ENCODE measurements around the gene ABHD15. TPM values are rescaled to one million over a fixed set of nuclear protein-coding genes. Genes with fewer than 3 reads are reported as not detected.

The ABHD15 gene
- total and polyA plus RNA-seq, 2 donors (not counting 1 experiment from before 2014, with no cell fraction given): 10.9 to 44.1 TPM

GRCh38 chr17:29526322-29526721 lies 40.5 kb downstream of the ABHD15 start:
- ATAC-seq (ENCODE audit: low read depth): no peak
- H3K79me2 ChIP-seq (ENCODE audit: control insufficient read depth, insufficient read depth, low read length): no peaks in the 10 kb centered on the region
- ChIA-PET POLR2A (no interaction called here), CTCF (interaction anchor here (1.3 to 3.3 kb wide), 3 partner anchors 9 to 42 kb away, joined by 3 to 30 read pairs (median 4); partner anchors contain the start of gene TP53I13)
- TF ChIP-seq CTCF (IDR thresholded peaks at IDR 0.05) (no peak), EZH2 (IDR thresholded peaks at IDR 0.05; ENCODE audit: borderline replicate concordance, insufficient read depth, low read depth, low read length, poor library complexity, severe bottlenecking) (no peak)
- H3K4me1 Mint-ChIP-seq: no peaks in the 10 kb centered on the region
- H3K4me1 ChIP-seq (ENCODE audit: control insufficient read depth in 2 of 2, insufficient read depth in 2 of 2, low read length in 2 of 2): no peaks in the 10 kb centered on the region
- H3K9me3 ChIP-seq (ENCODE audit: control extremely low read depth in 1 of 3, control insufficient read depth in 2 of 3, insufficient read depth in 1 of 3, low read length in 2 of 3): no peaks in the 10 kb centered on the region
- peaks cover 9 to 43% of the 10 kb centered on the region in 2 experiments for H3K36me3 ChIP-seq (replicated peaks in 1 of 2; ENCODE audit: control extremely low read depth in 1 of 2, control insufficient read depth in 1 of 2, extremely low read depth in 1 of 2, insufficient read depth in 2 of 2, low read length in 1 of 2)
- no peaks in the 10 kb centered on the region for H4K20me1 ChIP-seq (ENCODE audit: control insufficient read depth, insufficient read depth, low read length, poor library complexity, severe bottlenecking)
- no peak overlapping the region for H3K27ac ChIP-seq (ENCODE audit: low read length in 2 of 2)
- DNase-seq: no peak
- WGBS (ENCODE audit: insufficient coverage): 100% methylated on average over 1 of the region's 3 CpGs
- H3K4me3 Mint-ChIP-seq: no peak overlapping the region
- intact Hi-C loops (cut with micrococcal nuclease): no loop called here
- no peaks in the 10 kb centered on the region for H3K27me3 Mint-ChIP-seq
- no peak overlapping the region for H3K9ac ChIP-seq (ENCODE audit: low read length)
- H3K4me2 ChIP-seq (replicated peaks; ENCODE audit: low read depth, low read length, poor library complexity, severe bottlenecking): no peak overlapping the region
- H2AFZ ChIP-seq (ENCODE audit: insufficient read depth, low read depth, low read length, poor library complexity, severe bottlenecking): no peak overlapping the region
- H3K9me3 Mint-ChIP-seq (ENCODE audit: insufficient read depth): no peaks in the 10 kb centered on the region
- no peak overlapping the region for H3K4me3 ChIP-seq (ENCODE audit: control extremely low read depth in 1 of 5, extremely low read depth in 1 of 5, insufficient read depth in 1 of 5, low read depth in 2 of 5, low read length in 4 of 5)
- H3K27ac Mint-ChIP-seq: no peak overlapping the region
- no peaks in the 10 kb centered on the region for H3K27me3 ChIP-seq (replicated peaks in 1 of 4; ENCODE audit: control extremely low read depth in 1 of 4, control insufficient read depth in 3 of 4, insufficient read depth in 4 of 4, low read length in 3 of 4)

GRCh38 chr17:29524692-29525091 lies 42.1 kb downstream of the ABHD15 start:
- no peak for DNase-seq
- no peaks in the 10 kb centered on the region for H3K9me3 Mint-ChIP-seq (ENCODE audit: insufficient read depth)
- Histone ChIP-seq H3K36me3 (replicated peaks in 1 of 2; ENCODE audit: control extremely low read depth in 1 of 2, control insufficient read depth in 1 of 2, extremely low read depth in 1 of 2, insufficient read depth in 2 of 2, low read length in 1 of 2) (peaks cover 10 to 40% of the 10 kb centered on the region in 2 experiments), H3K4me2 (replicated peaks; ENCODE audit: low read depth, low read length, poor library complexity, severe bottlenecking) (no peak overlapping the region), H3K79me2 (ENCODE audit: control insufficient read depth, insufficient read depth, low read length) (no peaks in the 10 kb centered on the region), H4K20me1 (ENCODE audit: control insufficient read depth, insufficient read depth, low read length, poor library complexity, severe bottlenecking) (no peaks in the 10 kb centered on the region), H3K4me3 (ENCODE audit: control extremely low read depth in 1 of 5, extremely low read depth in 1 of 5, insufficient read depth in 1 of 5, low read depth in 2 of 5, low read length in 4 of 5) (no peak overlapping the region), H3K9ac (ENCODE audit: low read length) (no peak overlapping the region), H2AFZ (ENCODE audit: insufficient read depth, low read depth, low read length, poor library complexity, severe bottlenecking) (no peak overlapping the region), H3K27me3 (replicated peaks in 1 of 4; ENCODE audit: control extremely low read depth in 1 of 4, control insufficient read depth in 3 of 4, insufficient read depth in 4 of 4, low read length in 3 of 4) (no peaks in the 10 kb centered on the region), H3K27ac (ENCODE audit: low read length in 2 of 2) (no peak overlapping the region), H3K4me1 (ENCODE audit: control insufficient read depth in 2 of 2, insufficient read depth in 2 of 2, low read length in 2 of 2) (no peaks in the 10 kb centered on the region), H3K9me3 (ENCODE audit: control extremely low read depth in 1 of 3, control insufficient read depth in 2 of 3, insufficient read depth in 1 of 3, low read length in 2 of 3) (no peaks in the 10 kb centered on the region)
- no peaks in the 10 kb centered on the region for H3K27me3 Mint-ChIP-seq
- H3K27ac Mint-ChIP-seq: no peak overlapping the region
- no peak overlapping the region for H3K4me3 Mint-ChIP-seq
- intact Hi-C loops (cut with micrococcal nuclease): no loop called here
- no peak for TF ChIP-seq CTCF (IDR thresholded peaks at IDR 0.05)
- no peak for TF ChIP-seq EZH2 (IDR thresholded peaks at IDR 0.05; ENCODE audit: borderline replicate concordance, insufficient read depth, low read depth, low read length, poor library complexity, severe bottlenecking)
- ChIA-PET POLR2A (no interaction called here), CTCF (interaction anchor here (1.8 to 3.3 kb wide), 2 partner anchors 11 to 16 kb away, joined by 4 to 30 read pairs; no protein-coding TSS in a partner anchor)
- no peaks in the 10 kb centered on the region for H3K4me1 Mint-ChIP-seq
- no peak for ATAC-seq (ENCODE audit: low read depth)
- 100% methylated on average over 1 of the region's 3 CpGs for WGBS (ENCODE audit: insufficient coverage)

Data from B cell (primary cell).